Skeletal muscle tissue (tissue), 4 donors: ENCODE results near the gene MAST2. TPM values are rescaled to one million over a fixed set of nuclear protein-coding genes. Genes with fewer than 3 reads are reported as not detected.

Experiments used
- H3K27ac ChIP-seq: one replicate; pipeline ENCODE4 v1.7.0; 2013; ENCODE audit warnings: mild to moderate bottlenecking, low read depth, low read length, inconsistent platforms
- H3K27me3 ChIP-seq, 3 donors: one replicate each; pipeline ENCODE4 v1.7.0; 2013; ENCODE audit warnings: low read length in 3 of 3; ENCODE audit not compliant: control insufficient read depth in 3 of 3, insufficient read depth in 3 of 3
- H3K36me3 ChIP-seq, 3 donors: one replicate each; pipeline ENCODE4 v1.7.0; 2013; ENCODE audit warnings: low read length in 3 of 3; ENCODE audit not compliant: control insufficient read depth in 3 of 3, insufficient read depth in 3 of 3
- H3K4me1 ChIP-seq, 3 donors: one replicate each; pipeline ENCODE4 v1.7.0; 2013; ENCODE audit warnings: low read length in 3 of 3, mild to moderate bottlenecking in 3 of 3; ENCODE audit not compliant: control insufficient read depth in 3 of 3, insufficient read depth in 3 of 3
- H3K4me3 ChIP-seq, 3 donors: one replicate each; pipeline ENCODE4 v1.7.0; 2013; ENCODE audit warnings: low read length in 3 of 3
- H3K9ac ChIP-seq, 3 donors: one replicate each; pipeline ENCODE4 v1.7.0; 2013; ENCODE audit warnings: low read length in 3 of 3, mild to moderate bottlenecking in 3 of 3, moderate library complexity in 2 of 3, low read depth in 1 of 3
- H3K9me3 ChIP-seq, 3 donors: one replicate each; pipeline ENCODE4 v1.7.0; 2013; ENCODE audit warnings: low read length in 3 of 3; ENCODE audit not compliant: control insufficient read depth in 3 of 3
- total RNA-seq: library from RNA; depleted of rRNA; stranded (reverse); fragments of >200 nt; gene quantifications from one replicate; pipeline ENCODE4 v1.2.3, GENCODE V29; 2014
- donor health status: Osteomylitis.

MAST2 gene
- total RNA-seq, 1 donor from 2014 or later, result 42.8 TPM

- H3K27ac ChIP-seq, result peak overlapping the region; percentile 96
- peaks cover 15 to 24% (median 19%) of the 10 kb centered on the region in 3 donors for H3K4me1 ChIP-seq
- H3K27me3 ChIP-seq, result no peaks in the 10 kb centered on the region
- no peak overlapping the region for H3K9ac ChIP-seq
- no peak overlapping the region for H3K4me3 ChIP-seq
- no peaks in the 10 kb centered on the region for H3K9me3 ChIP-seq
- no peaks in the 10 kb centered on the region for H3K36me3 ChIP-seq
Measured at GRCh38 chr1:45911634-45912033, 108.2 kb downstream of the MAST2 start.

DNA sequence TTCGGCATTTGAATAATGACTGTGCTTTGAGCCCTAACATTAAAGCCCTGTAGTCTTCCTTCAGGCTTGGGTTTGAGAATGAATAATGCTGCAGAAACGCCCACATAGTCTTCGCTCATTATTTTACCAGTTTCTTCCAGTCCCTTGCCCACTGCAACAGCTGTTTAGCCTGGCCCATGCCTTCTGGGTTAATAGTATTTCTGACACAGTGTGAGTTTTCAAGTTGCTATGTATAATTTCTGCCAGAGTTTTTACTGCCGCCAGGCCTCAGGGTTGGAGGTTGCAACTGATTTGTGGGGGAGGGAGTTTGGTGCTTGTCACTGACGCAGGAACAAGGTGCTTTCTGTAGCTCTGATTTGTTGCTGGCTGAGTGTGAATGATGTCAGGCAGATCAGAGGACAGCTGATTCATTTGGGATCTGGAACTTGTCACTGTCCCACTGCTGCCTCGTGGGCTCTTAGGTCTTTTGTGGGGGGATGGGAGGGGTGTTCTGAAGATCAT is 109.8 kb downstream of the MAST2 start:
- H3K36me3 ChIP-seq, result peaks cover 0 to 6% (median 6%) of the 10 kb centered on the region in 3 donors
- no peaks in the 10 kb centered on the region for H3K27me3 ChIP-seq
- H3K27ac ChIP-seq, result peak overlapping the region; percentile 96
- peak overlapping the region in 2 of 3 donors; percentile 69 to 78 for H3K9ac ChIP-seq
- peaks cover 22 to 28% (median 22%) of the 10 kb centered on the region in 3 donors for H3K4me1 ChIP-seq
- peak overlapping the region; percentile 75 to 87 (median 80) for H3K4me3 ChIP-seq
- no peaks in the 10 kb centered on the region for H3K9me3 ChIP-seq

- peak overlapping the region; percentile 96 for H3K27ac ChIP-seq
Measured at GRCh38 chr1:45913731-45914501, 110.5 kb downstream of the MAST2 start.

DNA sequence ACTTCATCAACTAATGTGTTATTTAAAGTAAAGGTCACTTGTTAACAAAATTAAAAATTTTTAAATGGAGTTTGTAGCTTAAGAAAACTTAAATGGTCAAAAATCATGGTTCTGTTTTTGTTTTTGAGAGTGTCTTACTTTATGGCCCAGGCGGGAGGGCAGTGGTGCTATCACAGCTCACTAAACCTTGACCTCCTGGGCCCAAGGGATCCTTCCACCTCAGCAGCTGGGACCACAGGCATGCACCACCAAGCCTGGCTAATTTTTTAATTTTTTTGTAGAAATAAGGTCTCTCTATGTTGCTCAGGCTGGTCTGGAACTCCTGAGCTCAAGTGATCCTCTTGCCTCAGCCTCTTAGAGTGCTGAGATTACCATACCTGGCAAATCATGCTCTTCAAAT is 111.4 kb downstream of the MAST2 start:
- Histone ChIP-seq H3K27me3 (no peaks in the 10 kb centered on the region), H3K27ac (peak overlapping the region; percentile 96), H3K9me3 (no peaks in the 10 kb centered on the region), H3K4me1 (peaks cover 21 to 33% (median 28%) of the 10 kb centered on the region in 3 donors), H3K36me3 (peaks cover 0 to 14% (median 10%) of the 10 kb centered on the region in 3 donors), H3K4me3 (peak overlapping the region; percentile 75 to 87 (median 80)), H3K9ac (peak overlapping the region; percentile 69 to 78 (median 76))

More at GRCh38 chr1:45913731-45914501, 110.5 kb downstream of the MAST2 start:
- Histone ChIP-seq H3K36me3 (peaks cover 0 to 10% (median 8%) of the 10 kb centered on the region in 3 donors), H3K4me1 (peaks cover 19 to 27% (median 24%) of the 10 kb centered on the region in 3 donors), H3K9me3 (no peaks in the 10 kb centered on the region), H3K9ac (peak overlapping the region; percentile 69 to 78 (median 76)), H3K27me3 (no peaks in the 10 kb centered on the region), H3K4me3 (peak overlapping the region; percentile 75 to 87 (median 80))

- H3K9ac ChIP-seq, result peak overlapping the region in 2 of 3 donors; percentile 57 to 73
- no peaks in the 10 kb centered on the region for H3K27me3 ChIP-seq
- H3K36me3 ChIP-seq, result peaks cover 4 to 30% (median 21%) of the 10 kb centered on the region in 3 donors
- H3K4me3 ChIP-seq, result peak overlapping the region in 2 of 3 donors; percentile 32 to 45
- no peaks in the 10 kb centered on the region for H3K9me3 ChIP-seq
- peak overlapping the region; percentile 30 for H3K27ac ChIP-seq
- H3K4me1 ChIP-seq, result peaks cover 52 to 68% (median 65%) of the 10 kb centered on the region in 3 donors
Measured at GRCh38 chr1:45922374-45922773, 119.0 kb downstream of the MAST2 start.

GRCh38 chr1:45922813-45923212 is 119.4 kb downstream of the MAST2 start:
- H3K27me3 ChIP-seq, result no peaks in the 10 kb centered on the region
- peak overlapping the region in 2 of 3 donors; percentile 57 to 73 for H3K9ac ChIP-seq
- H3K36me3 ChIP-seq, result peaks cover 4 to 28% (median 19%) of the 10 kb centered on the region in 3 donors
- peaks cover 54 to 65% (median 65%) of the 10 kb centered on the region in 3 donors for H3K4me1 ChIP-seq
- H3K9me3 ChIP-seq, result no peaks in the 10 kb centered on the region
- peak overlapping the region; percentile 5 for H3K27ac ChIP-seq
- H3K4me3 ChIP-seq, result peak overlapping the region in 1 of 3 donors; percentile 45

- Histone ChIP-seq H3K9ac (peak overlapping the region in 1 of 3 donors; percentile 73), H3K36me3 (peaks cover 4 to 23% (median 15%) of the 10 kb centered on the region in 3 donors), H3K9me3 (no peaks in the 10 kb centered on the region), H3K27me3 (no peaks in the 10 kb centered on the region), H3K4me1 (peaks cover 54 to 65% (median 61%) of the 10 kb centered on the region in 3 donors), H3K4me3 (no peak overlapping the region), H3K27ac (peak overlapping the region; percentile 5)
Measured at GRCh38 chr1:45923343-45923742, 119.9 kb downstream of the MAST2 start.

- Histone ChIP-seq H3K9me3 (no peaks in the 10 kb centered on the region), H3K27me3 (no peaks in the 10 kb centered on the region), H3K4me3 (no peak overlapping the region), H3K9ac (no peak overlapping the region), H3K36me3 (peaks cover 4 to 19% (median 9%) of the 10 kb centered on the region in 3 donors), H3K27ac (peak overlapping the region; percentile 1), H3K4me1 (peaks cover 57 to 64% (median 62%) of the 10 kb centered on the region in 3 donors)
Measured at GRCh38 chr1:45924736-45925135, 121.3 kb downstream of the MAST2 start.

- Histone ChIP-seq H3K4me1 (peaks cover 54 to 58% (median 55%) of the 10 kb centered on the region in 3 donors), H3K36me3 (peaks cover 3 to 17% (median 4%) of the 10 kb centered on the region in 3 donors), H3K9me3 (no peaks in the 10 kb centered on the region), H3K4me3 (no peak overlapping the region), H3K9ac (no peak overlapping the region), H3K27me3 (no peaks in the 10 kb centered on the region), H3K27ac (no peak overlapping the region)
Measured at GRCh38 chr1:45925728-45926287, 122.4 kb downstream of the MAST2 start.
